Bronchial epithelial cell (primary cell): Measurements from ENCODE around the gene PRKCE. TPM values are rescaled to one million over a fixed set of nuclear protein-coding genes. Genes with fewer than 3 reads are reported as not detected.

ENCODE experiments used
- DNase-seq: peaks from one replicate; pipeline ENCODE4 v3.0.0-alpha.2; 2010; ENCODE audit warnings: low read depth
- FAIRE-seq: peaks from 2 replicates; lab custom pipeline; 2011; peaks lifted over from hg19 to GRCh38; lab: Jason Lieb, UNC
- H3K27me3 ChIP-seq: 2 replicates; pipeline ENCODE4 v1.5.1; 2011; ENCODE audit warnings: low read length; ENCODE audit not compliant: control insufficient read depth, insufficient read depth
- H3K36me3 ChIP-seq: 2 replicates; pipeline ENCODE4 v1.5.1; 2011; ENCODE audit warnings: low read length; ENCODE audit not compliant: control insufficient read depth, insufficient read depth
- H3K4me3 ChIP-seq: 2 replicates; pipeline ENCODE4 v1.5.1; 2011; ENCODE audit warnings: mild to moderate bottlenecking, low read depth, low read length, control low read depth
- CTCF ChIP-seq: IDR thresholded peaks from 2 replicates; pipeline ENCODE4 v1.5.1; 2011; ENCODE audit warnings: mild to moderate bottlenecking, moderate library complexity, low read length, control low read depth, inconsistent platforms; ENCODE audit not compliant: insufficient read depth, severe bottlenecking
- total RNA-seq: library from RNA; depleted of rRNA; stranded (reverse); fragments of >200 nt; gene quantifications from 2 replicates; pipeline ENCODE4 v1.2.1, GENCODE V29; 2014

Gene PRKCE
- total RNA-seq, 1 donor from 2014 or later = 6.3 TPM

- Histone ChIP-seq H3K4me3 (peak overlapping the region; percentile 53), H3K27me3 (peaks cover 2% of the 10 kb centered on the region), H3K36me3 (no peaks in the 10 kb centered on the region)
- no peak for DNase-seq
- peak; percentile 86 for TF ChIP-seq CTCF
- no peak for FAIRE-seq
Measured at GRCh38 chr2:45643543-45644542, 7.6 kb upstream of the PRKCE start.

- TF ChIP-seq CTCF = no peak
- H3K36me3 ChIP-seq = no peaks in the 10 kb centered on the region
- no peak overlapping the region for H3K4me3 ChIP-seq
- no peaks in the 10 kb centered on the region for H3K27me3 ChIP-seq
- FAIRE-seq = no peak
- DNase-seq = no peak
Measured at GRCh38 chr2:45646289-45646688, 5.2 kb upstream of the PRKCE start.

- TF ChIP-seq CTCF = no peak
- no peak overlapping the region for H3K4me3 ChIP-seq
Measured at GRCh38 chr2:45647356-45647755, 4.1 kb upstream of the PRKCE start.

GRCh38 chr2:45647986-45648520 is 3.4 kb upstream of the PRKCE start:
- FAIRE-seq (no peak), DNase-seq (no peak)
- no peak for TF ChIP-seq CTCF

More at GRCh38 chr2:45647356-45647755, 4.1 kb upstream of the PRKCE start:
- DNase-seq (no peak), FAIRE-seq (no peak)
- no peaks in the 10 kb centered on the region for H3K27me3 ChIP-seq
- no peaks in the 10 kb centered on the region for H3K36me3 ChIP-seq

GRCh38 chr2:45648636-45649035 is 2.8 kb upstream of the PRKCE start:
- no peaks in the 10 kb centered on the region for H3K36me3 ChIP-seq
- H3K4me3 ChIP-seq = no peak overlapping the region
- no peak for TF ChIP-seq CTCF
- DNase-seq (no peak), FAIRE-seq (no peak)
- H3K27me3 ChIP-seq = no peaks in the 10 kb centered on the region

More at GRCh38 chr2:45647986-45648520, 3.4 kb upstream of the PRKCE start:
- no peaks in the 10 kb centered on the region for H3K27me3 ChIP-seq
- H3K4me3 ChIP-seq = no peak overlapping the region
- no peaks in the 10 kb centered on the region for H3K36me3 ChIP-seq
